Measurements from ENCODE around the gene CPED1.

CPED1 gene

GRCh38 chr7:121077165-121077630 is 88.7 kb downstream of the CPED1 start:
- DNase-seq (ENCODE audit: low read depth), result no peak
- no peak for TF ChIP-seq CTCF (conservative IDR thresholded peaks at IDR 0.05; ENCODE audit: low read depth, low read length)

GRCh38 chr7:121078701-121079227 is 90.3 kb downstream of the CPED1 start:
- TF ChIP-seq CTCF (conservative IDR thresholded peaks at IDR 0.05; ENCODE audit: low read depth, low read length), result no peak
- H3K4me3 ChIP-seq (ENCODE audit: low read depth, low read length), result no peak overlapping the region
- no peak for DNase-seq (ENCODE audit: low read depth)

More at GRCh38 chr7:121077165-121077630, 88.7 kb downstream of the CPED1 start:
- H3K4me3 ChIP-seq (ENCODE audit: low read depth, low read length), result no peak overlapping the region

- TF ChIP-seq CTCF (conservative IDR thresholded peaks at IDR 0.05; ENCODE audit: low read depth, low read length), result peak; percentile 50
- DNase-seq (ENCODE audit: low read depth), result peak; percentile 78
- H3K4me3 ChIP-seq (ENCODE audit: low read depth, low read length), result no peak overlapping the region
Measured at GRCh38 chr7:121079425-121080169, 91.1 kb downstream of the CPED1 start.

- H3K4me3 ChIP-seq (ENCODE audit: low read depth, low read length), result no peak overlapping the region
- TF ChIP-seq CTCF (conservative IDR thresholded peaks at IDR 0.05; ENCODE audit: low read depth, low read length), result no peak
- no peak for DNase-seq (ENCODE audit: low read depth)
Measured at GRCh38 chr7:121080257-121080912, 91.9 kb downstream of the CPED1 start.

- DNase-seq (ENCODE audit: low read depth), result no peak
- no peak overlapping the region for H3K4me3 ChIP-seq (ENCODE audit: low read depth, low read length)
- TF ChIP-seq CTCF (conservative IDR thresholded peaks at IDR 0.05; ENCODE audit: low read depth, low read length), result no peak
Measured at GRCh38 chr7:121080913-121081326, 92.4 kb downstream of the CPED1 start.

- no peak overlapping the region for H3K4me3 ChIP-seq (ENCODE audit: low read depth, low read length)
- peak; percentile 90 for DNase-seq (ENCODE audit: low read depth)
- peak; percentile 67 for TF ChIP-seq CTCF (conservative IDR thresholded peaks at IDR 0.05; ENCODE audit: low read depth, low read length)
Measured at GRCh38 chr7:121081327-121081936, 92.9 kb downstream of the CPED1 start.
